Fibroblast of lung (primary cell): ENCODE data around the gene MDM1. TPM values are rescaled to one million over a fixed set of nuclear protein-coding genes. Genes with fewer than 3 reads are reported as not detected.

ENCODE experiments used
- DNase-seq, 2 donors: peaks; one replicate each; pipeline versions ENCODE4 v3.0.0 to v3.0.0-alpha.2; 2010; ENCODE audit warnings: low read depth in 2 of 2
- H2AFZ ChIP-seq: 2 replicates; pipeline ENCODE4 v1.5.1; 2012; ENCODE audit warnings: low read length, control low read depth, inconsistent platforms
- H3K27ac ChIP-seq: 2 replicates; pipeline ENCODE4 v1.5.1; 2011; ENCODE audit warnings: low read length, control low read depth; ENCODE audit not compliant: insufficient read depth
- H3K27me3 ChIP-seq: 2 replicates; pipeline ENCODE4 v1.5.1; 2011; ENCODE audit warnings: mild to moderate bottlenecking, low read length; ENCODE audit not compliant: control insufficient read depth, insufficient read depth
- H3K36me3 ChIP-seq: 2 replicates; pipeline ENCODE4 v1.5.1; 2011; ENCODE audit warnings: low read length; ENCODE audit not compliant: control insufficient read depth, insufficient read depth
- H3K4me1 ChIP-seq: 2 replicates; pipeline ENCODE4 v1.5.1; 2011; ENCODE audit warnings: low read length; ENCODE audit not compliant: control insufficient read depth, insufficient read depth; ENCODE audit errors: extremely low read depth
- H3K4me2 ChIP-seq: 2 replicates; pipeline ENCODE4 v1.5.1; 2011; ENCODE audit warnings: low read length, control low read depth; ENCODE audit not compliant: insufficient read depth; ENCODE audit errors: extremely low read depth
- H3K4me3 ChIP-seq, 4 experiments: fragments of 200-600 bp in 1 of 4; sonication (generic) in 1 of 4; replicated peaks in 1 of 4; 2 replicates each; pipeline ENCODE4 v1.5.1; 2011 to 2016; ENCODE audit warnings: low read length in 4 of 4, low read depth in 3 of 4, mild to moderate bottlenecking in 3 of 4, control low read depth in 2 of 4, inconsistent platforms in 1 of 4, mixed read lengths in 1 of 4; ENCODE audit not compliant: insufficient read depth in 1 of 4; ENCODE audit errors: control extremely low read depth in 1 of 4
- H3K79me2 ChIP-seq: 2 replicates; pipeline ENCODE4 v1.5.1; 2012; ENCODE audit warnings: mild to moderate bottlenecking, low read length, inconsistent platforms; ENCODE audit not compliant: control insufficient read depth, insufficient read depth
- H3K9ac ChIP-seq: 2 replicates; pipeline ENCODE4 v1.5.1; 2011; ENCODE audit warnings: mild to moderate bottlenecking, low read length, control low read depth; ENCODE audit not compliant: insufficient read depth
- H3K9me3 ChIP-seq: 2 replicates; pipeline ENCODE4 v1.5.1; 2012; ENCODE audit warnings: low read depth, low read length; ENCODE audit not compliant: control insufficient read depth, insufficient read depth
- H4K20me1 ChIP-seq: 2 replicates; pipeline ENCODE4 v1.5.1; 2011; ENCODE audit warnings: low read length; ENCODE audit not compliant: control insufficient read depth, insufficient read depth; ENCODE audit errors: extremely low read depth
- CTCF ChIP-seq, 2 donors: IDR thresholded peaks in 1 of 2; conservative IDR thresholded peaks in 1 of 2; 1 replicate in 1 of 2; 2 replicates in 1 of 2; pipeline ENCODE4 v1.5.1; 2011 to 2012; ENCODE audit warnings: low read length in 2 of 2, control low read depth in 1 of 2, inconsistent platforms in 1 of 2, low read depth in 1 of 2, mild to moderate bottlenecking in 1 of 2
- EZH2 ChIP-seq: IDR thresholded peaks from 2 replicates; pipeline ENCODE4 v1.5.1; 2012; ENCODE audit warnings: low read length, control low read depth, mild to moderate bottlenecking; ENCODE audit errors: missing control alignments
- polyA minus RNA-seq: library from RNA; depleted of rRNA, polyadenylated mRNA; stranded (reverse); fragments of >200 nt; gene quantifications from 2 replicates; pipeline ENCODE4 v1.2.3, GENCODE V29; 2011; ENCODE audit warnings: low replicate concordance
- polyA plus RNA-seq, 2 donors: library from polyadenylated mRNA; depleted of rRNA in 1 of 2; stranded (reverse) in 1 of 2; unstranded in 1 of 2; fragments of >200 nt; gene quantifications; 2 replicates each; pipeline ENCODE4 v1.2.1, GENCODE V29; 2011 to 2012; ENCODE audit warnings: missing spikeins in 1 of 2
- total RNA-seq: library from RNA; depleted of rRNA; stranded (reverse); fragments of >200 nt; gene quantifications from 2 replicates; pipeline ENCODE4 v1.2.1, GENCODE V29; 2014

Gene MDM1
- total RNA-seq (12.4 and 12.8 TPM in 2 replicates), polyA plus RNA-seq (5.0 and 7.4 TPM in 2 replicates), polyA minus RNA-seq (0.26 and 1.6 TPM in 2 replicates)
- 2.6 and 3.6 TPM in 2 replicates for polyA plus RNA-seq (2012)

- Histone ChIP-seq H3K27me3 (no peaks in the 10 kb centered on the region), H3K4me2 (peak within 1 kb of the TSS; percentile 94), H2AFZ (peak within 1 kb of the TSS; percentile 93), H3K27ac (peak within 1 kb of the TSS; percentile 60), H3K79me2 (peaks cover 2% of the 10 kb centered on the region), H3K4me3 (peak within 1 kb of the TSS; percentile 69 to 90 (median 82)), H3K9ac (peak within 1 kb of the TSS; percentile 68), H3K36me3 (no peaks in the 10 kb centered on the region), H4K20me1 (no peaks in the 10 kb centered on the region), H3K9me3 (no peaks in the 10 kb centered on the region), H3K4me1 (no peaks in the 10 kb centered on the region)
- DNase-seq: peak; percentile 98
- no peak for TF ChIP-seq CTCF (conservative IDR thresholded peaks at IDR 0.05 in 1 of 2, IDR thresholded peaks at IDR 0.05 in 1 of 2; ENCODE audit: low read depth in 1 of 2, low read length in 2 of 2)
- TF ChIP-seq EZH2: no peak
Observed at GRCh38 chr12:68331869-68332727, at the start of gene MDM1. Gene MDM1, minus strand, starts transcription at chr12:68332362. Its CDS starts 117 bp downstream, at chr12:68332245.

GRCh38 chr12:68381476-68382219 lies 49.5 kb upstream of the MDM1 start:
- no peaks in the 10 kb centered on the region for H3K36me3 ChIP-seq
- no peaks in the 10 kb centered on the region for H4K20me1 ChIP-seq
- H3K4me3 ChIP-seq: no peak overlapping the region
- DNase-seq: no peak
- TF ChIP-seq CTCF (conservative IDR thresholded peaks at IDR 0.05 in 1 of 2, IDR thresholded peaks at IDR 0.05 in 1 of 2; ENCODE audit: low read depth in 1 of 2, low read length in 2 of 2) (no peak), EZH2 (no peak)
- no peak overlapping the region for H2AFZ ChIP-seq
- no peaks in the 10 kb centered on the region for H3K79me2 ChIP-seq
- H3K4me2 ChIP-seq: no peak overlapping the region
- H3K9me3 ChIP-seq: no peaks in the 10 kb centered on the region
- H3K27ac ChIP-seq: no peak overlapping the region
- no peaks in the 10 kb centered on the region for H3K4me1 ChIP-seq
- H3K27me3 ChIP-seq: peaks cover 4% of the 10 kb centered on the region
- no peak overlapping the region for H3K9ac ChIP-seq
